Neuronal stem cell (in vitro differentiated cells): Measurements from ENCODE around the gene NREP.
"Not testable (repeated sequence)": the region's sequence is repeated elsewhere in the genome, so short reads cannot be mapped to it uniquely, and the experiment has no call there.

Experiments used
- DNase-seq: peaks from one replicate; pipeline ENCODE4 v3.0.0-alpha.2; 2013; ENCODE audit warnings: low spot score
- H2AFZ ChIP-seq: one replicate; pipeline ENCODE4 v1.6.1; 2013; ENCODE audit warnings: mild to moderate bottlenecking, low read length, inconsistent platforms
- H2AK5ac ChIP-seq: 2 replicates; pipeline ENCODE4 v1.6.1; 2013; ENCODE audit warnings: low read depth, mild to moderate bottlenecking, inconsistent platforms, low read length, moderate library complexity, mixed read lengths
- H2BK120ac ChIP-seq: 2 replicates; pipeline ENCODE4 v1.6.1; 2013; ENCODE audit warnings: low read depth, mild to moderate bottlenecking, inconsistent platforms, low read length, moderate library complexity, mixed read lengths
- H2BK12ac ChIP-seq: one replicate; pipeline ENCODE4 v1.6.1; 2013; ENCODE audit warnings: low read length, inconsistent platforms
- H2BK15ac ChIP-seq: 2 replicates; pipeline ENCODE4 v1.6.1; 2013; ENCODE audit warnings: mild to moderate bottlenecking, low read length, inconsistent platforms, mixed read lengths
- H2BK5ac ChIP-seq: one replicate; pipeline ENCODE4 v1.6.1; 2013; ENCODE audit warnings: inconsistent platforms, mild to moderate bottlenecking, low read length, moderate library complexity
- H3K14ac ChIP-seq: one replicate; pipeline ENCODE4 v1.6.1; 2013; ENCODE audit warnings: low read length, inconsistent platforms
- H3K18ac ChIP-seq: 2 replicates; pipeline ENCODE4 v1.6.1; 2013; ENCODE audit warnings: low read length, inconsistent platforms
- H3K23ac ChIP-seq: 2 replicates; pipeline ENCODE4 v1.6.1; 2013; ENCODE audit warnings: low read depth, mild to moderate bottlenecking, mixed read lengths, low read length, inconsistent platforms; ENCODE audit not compliant: poor library complexity
- H3K27ac ChIP-seq: replicated peaks from 3 replicates; pipeline ENCODE4 v1.5.1; 2013; ENCODE audit warnings: low read length, inconsistent platforms
- H3K27me3 ChIP-seq, 3 experiments: 2 replicates each; pipeline ENCODE4 v1.6.1; 2013; ENCODE audit warnings: low read length in 3 of 3, mild to moderate bottlenecking in 2 of 3, inconsistent platforms in 1 of 3, low read depth in 1 of 3, mixed read lengths in 1 of 3, moderate library complexity in 1 of 3; ENCODE audit not compliant: control insufficient read depth in 3 of 3, insufficient read depth in 3 of 3
- H3K36me3 ChIP-seq, 2 donors: replicated peaks in 1 of 2; 2 replicates each; pipeline ENCODE4 v1.6.1; 2013; ENCODE audit warnings: low read length in 2 of 2; ENCODE audit not compliant: control insufficient read depth in 2 of 2, insufficient read depth in 2 of 2
- H3K4ac ChIP-seq: 2 replicates; pipeline ENCODE4 v1.6.1; 2013; ENCODE audit warnings: inconsistent platforms, mild to moderate bottlenecking, low read length, moderate library complexity
- H3K4me1 ChIP-seq, 2 donors: 1 replicate in 1 of 2; 2 replicates in 1 of 2; pipeline ENCODE4 v1.6.1; 2013; ENCODE audit warnings: low read length in 2 of 2, low read depth in 1 of 2; ENCODE audit not compliant: control insufficient read depth in 2 of 2, insufficient read depth in 1 of 2
- H3K4me2 ChIP-seq: one replicate; pipeline ENCODE4 v1.6.1; 2013; ENCODE audit warnings: mild to moderate bottlenecking, low read length, inconsistent platforms; ENCODE audit not compliant: insufficient read depth, poor library complexity, severe bottlenecking
- H3K4me3 ChIP-seq, 2 donors: 2 replicates each; pipeline ENCODE4 v1.5.1; 2013; ENCODE audit warnings: low read length in 2 of 2, mild to moderate bottlenecking in 2 of 2, inconsistent platforms in 1 of 2, moderate library complexity in 1 of 2
- H3K79me1 ChIP-seq: one replicate; pipeline ENCODE4 v1.6.1; 2013; ENCODE audit warnings: low read depth, mild to moderate bottlenecking, inconsistent platforms, low read length, moderate library complexity
- H3K9ac ChIP-seq: one replicate; pipeline ENCODE4 v1.6.1; 2013; ENCODE audit warnings: mild to moderate bottlenecking, low read depth, low read length, inconsistent platforms; ENCODE audit not compliant: poor library complexity
- H3K9me3 ChIP-seq, 2 donors: replicated peaks in 1 of 2; 2 replicates each; pipeline versions ENCODE3 to v1.6.1; 2013; ENCODE audit warnings: low read length in 2 of 2, mild to moderate bottlenecking in 2 of 2, inconsistent platforms in 1 of 2, low read depth in 1 of 2, mixed read lengths in 1 of 2, moderate library complexity in 1 of 2; ENCODE audit not compliant: control insufficient read depth in 2 of 2, insufficient read depth in 1 of 2
- H4K8ac ChIP-seq: one replicate; pipeline ENCODE4 v1.6.1; 2013; ENCODE audit warnings: low read depth, mild to moderate bottlenecking, inconsistent platforms, low read length, moderate library complexity
- H4K91ac ChIP-seq: one replicate; pipeline ENCODE4 v1.6.1; 2013; ENCODE audit warnings: low read length, low read depth, mild to moderate bottlenecking, inconsistent platforms; ENCODE audit not compliant: poor library complexity
- WGBS, 2 donors: extraction: QIAGEN DNeasy Blood & Tissue Kit; methylation state at CpG; one replicate each; pipeline ENCODE4 v1.1.7; 2013; ENCODE audit warnings: missing lambda C conversion rate in 2 of 2, mixed read lengths in 1 of 2; ENCODE audit not compliant: insufficient read length in 2 of 2, insufficient replicate concordance in 1 of 2; ENCODE audit errors: extremely low coverage in 2 of 2; 5-methylcytosine and 5-hydroxymethylcytosine counted together

The NREP gene

GRCh38 chr5:111720333-111720890 lies 36.6 kb downstream of the NREP start:
- Histone ChIP-seq H2BK12ac (no peak overlapping the region), H3K14ac (no peak overlapping the region), H3K27ac (no peak overlapping the region), H2AK5ac (no peak overlapping the region), H3K9me3 (peaks cover 4 to 33% of the 10 kb centered on the region in 2 donors), H3K4ac (no peak overlapping the region), H3K4me1 (peaks cover 0 to 23% of the 10 kb centered on the region in 2 donors), H2BK15ac (no peak overlapping the region), H3K9ac (no peak overlapping the region), H3K79me1 (no peaks in the 10 kb centered on the region), H3K27me3 (no peaks in the 10 kb centered on the region), H3K23ac (no peak overlapping the region), H4K8ac (no peak overlapping the region), H3K4me3 (no peak overlapping the region), H2BK120ac (no peak overlapping the region), H3K18ac (no peak overlapping the region), H3K4me2 (no peak overlapping the region), H4K91ac (no peak overlapping the region), H2BK5ac (no peak overlapping the region), H3K36me3 (peaks cover 0 to 15% of the 10 kb centered on the region in 2 donors), H2AFZ (no peak overlapping the region)
- DNase-seq: no peak
- no CpG with 5 or more reads among the region's 2 CpGs for WGBS, 2 donors

- Histone ChIP-seq H3K18ac (no peak overlapping the region), H4K8ac (no peak overlapping the region), H3K27ac (no peak overlapping the region), H2AFZ (no peak overlapping the region), H3K14ac (no peak overlapping the region), H2BK12ac (no peak overlapping the region), H3K9ac (no peak overlapping the region), H3K23ac (no peak overlapping the region), H3K4me1 (peaks cover 0 to 23% of the 10 kb centered on the region in 2 donors), H4K91ac (no peak overlapping the region), H3K79me1 (no peaks in the 10 kb centered on the region), H2BK5ac (no peak overlapping the region), H3K27me3 (no peaks in the 10 kb centered on the region), H2AK5ac (no peak overlapping the region), H3K9me3 (peaks cover 4 to 27% of the 10 kb centered on the region in 2 donors), H3K4me2 (no peak overlapping the region), H2BK120ac (no peak overlapping the region), H3K4ac (no peak overlapping the region), H3K36me3 (peaks cover 0 to 9% of the 10 kb centered on the region in 2 donors), H2BK15ac (no peak overlapping the region), H3K4me3 (no peak overlapping the region)
- no peak for DNase-seq
These were observed 37.2 kb downstream of the NREP start for GRCh38 chr5:111719773-111720172.

GRCh38 chr5:111716789-111717188 lies 40.2 kb downstream of the NREP start:
- H2BK5ac ChIP-seq, H3K27ac ChIP-seq, H3K4ac ChIP-seq, H3K79me1 ChIP-seq, H3K27me3 ChIP-seq, H3K4me3 ChIP-seq, H3K14ac ChIP-seq, DNase-seq, H2BK12ac ChIP-seq, H2BK15ac ChIP-seq, H3K36me3 ChIP-seq, H2AFZ ChIP-seq, H2AK5ac ChIP-seq, H2BK120ac ChIP-seq, H3K9ac ChIP-seq, H4K91ac ChIP-seq, H4K8ac ChIP-seq, H3K18ac ChIP-seq, H3K4me2 ChIP-seq, H3K23ac ChIP-seq: not testable (repeated sequence)
- peaks cover 0 to 18% of the 10 kb centered on the region in 2 donors for H3K4me1 ChIP-seq
- H3K9me3 ChIP-seq: peaks cover 4 to 21% of the 10 kb centered on the region in 2 donors
- WGBS, 2 donors: no CpG with 5 or more reads among the region's 3 CpGs

GRCh38 chr5:111707630-111708164 lies 49.3 kb downstream of the NREP start:
- H3K79me1 ChIP-seq: no peaks in the 10 kb centered on the region
- H3K36me3 ChIP-seq: no peaks in the 10 kb centered on the region
- no peak overlapping the region for H3K4me2 ChIP-seq
- H4K8ac ChIP-seq: no peak overlapping the region
- no peaks in the 10 kb centered on the region for H3K4me1 ChIP-seq
- WGBS, 2 donors: no CpG with 5 or more reads among the region's 1 CpG
- H2AFZ ChIP-seq: no peak overlapping the region
- no peak overlapping the region for H4K91ac ChIP-seq
- H3K9ac ChIP-seq: no peak overlapping the region
- H3K9me3 ChIP-seq: no peaks in the 10 kb centered on the region
- H2BK12ac ChIP-seq: no peak overlapping the region
- no peak overlapping the region for H2BK120ac ChIP-seq
- no peak overlapping the region for H3K4me3 ChIP-seq
- no peak overlapping the region for H2BK15ac ChIP-seq
- H3K14ac ChIP-seq: no peak overlapping the region
- H3K4ac ChIP-seq: no peak overlapping the region
- H2AK5ac ChIP-seq: no peak overlapping the region
- H3K23ac ChIP-seq: no peak overlapping the region
- no peak overlapping the region for H3K18ac ChIP-seq
- no peak overlapping the region for H3K27ac ChIP-seq
- no peaks in the 10 kb centered on the region for H3K27me3 ChIP-seq
- H2BK5ac ChIP-seq: no peak overlapping the region
- DNase-seq: no peak
